NCI-H2081 (cell line): Measurements from ENCODE around the gene ILKAP.

ENCODE experiments used
- DNase-seq, 2 experiments: peaks; one replicate each; lab custom pipeline; 2025; lab: John Stamatoyannopoulos, UW

ILKAP gene

GRCh38 chr2:238124488-238125126 lies 78.9 kb downstream of the ILKAP start:
- no peak for DNase-seq

DNA sequence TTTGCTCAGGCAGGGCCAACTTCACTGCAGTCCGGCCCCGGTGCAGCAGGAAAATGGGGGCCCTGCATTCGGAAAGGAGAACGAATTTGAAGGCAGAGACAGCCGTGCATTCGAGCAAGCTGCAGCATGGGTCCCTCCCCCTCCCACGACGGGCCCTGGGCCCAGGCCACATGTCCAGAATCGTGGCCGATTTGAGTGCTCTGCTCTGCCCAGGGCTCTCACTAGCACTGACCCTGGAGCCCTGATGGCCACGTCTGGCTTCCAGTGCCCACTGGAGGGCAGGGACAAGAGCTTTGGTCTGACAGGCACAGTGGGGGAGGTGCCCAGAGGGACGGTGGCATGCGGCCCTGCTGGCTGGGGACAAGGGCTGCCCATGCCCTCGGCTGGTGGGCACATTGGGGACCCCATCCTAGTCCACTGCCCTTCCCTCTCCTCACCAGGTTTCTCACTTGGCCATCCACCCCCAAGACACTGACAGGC lies 79.5 kb downstream of the ILKAP start:
- no peak for DNase-seq

GRCh38 chr2:238123218-238123971 lies 80.1 kb downstream of the ILKAP start:
- no peak for DNase-seq

GRCh38 chr2:238122287-238123217 lies 80.9 kb downstream of the ILKAP start:
- no peak for DNase-seq

DNA sequence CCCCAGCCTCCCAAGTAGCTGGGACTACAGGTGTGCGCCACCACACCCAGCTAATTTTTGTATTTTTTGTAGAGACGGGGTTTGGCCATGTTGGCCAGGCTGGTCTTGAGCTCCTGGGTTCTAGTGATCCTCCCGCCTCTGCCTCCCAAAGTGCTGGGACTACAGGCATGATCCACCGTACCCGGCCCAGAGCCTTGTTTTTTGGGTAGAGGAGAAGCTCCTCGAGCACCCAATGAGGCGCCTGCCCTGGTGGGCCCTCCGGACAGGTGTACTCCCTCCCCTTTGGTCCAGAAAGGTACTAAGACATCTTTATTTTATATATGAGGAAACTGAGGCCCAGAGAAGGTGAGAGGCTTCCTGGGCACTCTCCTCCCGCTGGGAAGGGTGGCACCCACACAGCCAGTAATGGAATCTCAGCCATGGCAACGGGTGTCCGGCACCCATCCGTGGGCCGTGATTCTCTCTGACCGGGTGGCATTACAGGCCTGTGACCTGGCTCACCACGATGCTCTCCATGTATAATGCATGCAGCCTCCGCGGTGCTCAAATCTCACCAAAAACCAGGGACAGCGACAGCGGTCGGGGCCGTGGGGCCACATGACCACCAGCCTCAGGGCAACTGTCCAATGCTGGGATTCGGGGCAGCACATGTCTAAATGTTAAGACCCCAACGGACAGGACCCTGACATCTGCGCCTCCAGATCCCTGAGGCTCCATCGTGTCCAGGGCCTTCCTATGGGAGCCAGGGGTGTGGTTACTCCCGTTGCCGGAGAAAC lies 81.8 kb downstream of the ILKAP start:
- DNase-seq, result no peak

GRCh38 chr2:238120463-238121298 lies 82.8 kb downstream of the ILKAP start:
- no peak for DNase-seq
